ENCODE measurements around the gene USP24.

Gene USP24, protein sequence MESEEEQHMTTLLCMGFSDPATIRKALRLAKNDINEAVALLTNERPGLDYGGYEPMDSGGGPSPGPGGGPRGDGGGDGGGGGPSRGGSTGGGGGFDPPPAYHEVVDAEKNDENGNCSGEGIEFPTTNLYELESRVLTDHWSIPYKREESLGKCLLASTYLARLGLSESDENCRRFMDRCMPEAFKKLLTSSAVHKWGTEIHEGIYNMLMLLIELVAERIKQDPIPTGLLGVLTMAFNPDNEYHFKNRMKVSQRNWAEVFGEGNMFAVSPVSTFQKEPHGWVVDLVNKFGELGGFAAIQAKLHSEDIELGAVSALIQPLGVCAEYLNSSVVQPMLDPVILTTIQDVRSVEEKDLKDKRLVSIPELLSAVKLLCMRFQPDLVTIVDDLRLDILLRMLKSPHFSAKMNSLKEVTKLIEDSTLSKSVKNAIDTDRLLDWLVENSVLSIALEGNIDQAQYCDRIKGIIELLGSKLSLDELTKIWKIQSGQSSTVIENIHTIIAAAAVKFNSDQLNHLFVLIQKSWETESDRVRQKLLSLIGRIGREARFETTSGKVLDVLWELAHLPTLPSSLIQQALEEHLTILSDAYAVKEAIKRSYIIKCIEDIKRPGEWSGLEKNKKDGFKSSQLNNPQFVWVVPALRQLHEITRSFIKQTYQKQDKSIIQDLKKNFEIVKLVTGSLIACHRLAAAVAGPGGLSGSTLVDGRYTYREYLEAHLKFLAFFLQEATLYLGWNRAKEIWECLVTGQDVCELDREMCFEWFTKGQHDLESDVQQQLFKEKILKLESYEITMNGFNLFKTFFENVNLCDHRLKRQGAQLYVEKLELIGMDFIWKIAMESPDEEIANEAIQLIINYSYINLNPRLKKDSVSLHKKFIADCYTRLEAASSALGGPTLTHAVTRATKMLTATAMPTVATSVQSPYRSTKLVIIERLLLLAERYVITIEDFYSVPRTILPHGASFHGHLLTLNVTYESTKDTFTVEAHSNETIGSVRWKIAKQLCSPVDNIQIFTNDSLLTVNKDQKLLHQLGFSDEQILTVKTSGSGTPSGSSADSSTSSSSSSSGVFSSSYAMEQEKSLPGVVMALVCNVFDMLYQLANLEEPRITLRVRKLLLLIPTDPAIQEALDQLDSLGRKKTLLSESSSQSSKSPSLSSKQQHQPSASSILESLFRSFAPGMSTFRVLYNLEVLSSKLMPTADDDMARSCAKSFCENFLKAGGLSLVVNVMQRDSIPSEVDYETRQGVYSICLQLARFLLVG (N-terminal part only)

DNA sequence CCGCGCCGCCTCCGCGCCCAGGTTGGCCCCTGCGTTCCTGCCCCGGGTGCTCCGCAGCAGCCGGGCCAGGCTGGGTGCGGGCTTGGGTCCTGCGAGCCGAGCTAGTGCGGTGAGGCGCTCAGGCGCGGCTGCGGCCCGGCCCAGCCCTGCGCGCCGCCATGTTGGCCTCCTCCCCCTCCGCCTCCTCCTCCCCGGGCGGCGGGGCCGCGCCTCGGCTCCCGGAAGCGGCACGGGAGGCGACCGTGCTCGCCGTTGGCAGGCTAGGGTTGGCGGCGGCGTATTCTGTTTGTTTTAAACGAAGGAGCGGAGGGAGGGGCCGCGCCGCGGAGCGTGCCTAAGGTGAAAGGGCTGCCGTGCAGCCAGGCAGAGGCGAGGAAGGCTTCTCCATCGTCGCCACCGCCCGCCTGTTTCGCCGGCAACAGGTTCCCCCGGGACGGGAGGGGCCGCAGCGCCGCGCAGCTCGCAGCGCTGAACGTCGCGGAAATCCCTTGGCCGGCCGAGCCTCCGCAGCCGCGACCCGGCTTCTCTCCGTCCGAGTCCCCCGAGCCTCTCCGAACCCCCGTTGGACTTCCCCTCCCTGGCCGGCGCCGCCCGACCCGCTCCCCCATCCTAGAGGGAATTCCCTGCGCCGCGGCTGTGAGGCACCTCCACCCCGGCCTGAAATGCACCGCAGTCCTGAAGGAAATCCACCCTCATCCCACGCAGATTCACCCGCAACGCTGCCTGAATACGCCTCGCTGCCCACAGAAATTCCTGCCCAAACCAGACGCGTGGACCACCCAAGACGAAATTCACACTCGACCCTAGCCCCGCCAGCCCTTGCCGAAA lies at the start of gene USP24:
TSS of gene USP24 (minus strand) at position 171 of the 828 bp plus-strand sequence. CDS start 251 bp downstream, outside the sequence.
- peak; percentile 48 for DNase-seq

DNA sequence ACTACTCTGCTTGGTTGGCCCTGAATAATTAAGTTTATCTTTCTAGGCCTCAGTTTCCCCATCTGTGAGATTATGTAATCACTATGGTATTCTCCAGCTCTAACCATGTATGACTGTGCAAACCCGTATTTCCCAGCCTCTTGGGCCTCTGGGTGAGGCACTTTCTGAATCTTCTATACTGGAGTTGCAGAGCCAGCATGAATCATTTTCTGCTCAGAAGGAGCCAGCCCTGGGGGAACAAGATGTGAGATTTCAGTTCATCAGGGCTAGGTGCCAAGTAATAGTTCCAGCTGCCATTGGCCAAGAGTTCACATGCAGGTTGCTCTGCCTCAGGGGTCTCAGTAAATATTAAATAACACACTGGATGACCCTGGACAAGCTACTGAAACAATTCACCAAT lies 47.7 kb upstream of the USP24 start:
- no peak for DNase-seq

DNA sequence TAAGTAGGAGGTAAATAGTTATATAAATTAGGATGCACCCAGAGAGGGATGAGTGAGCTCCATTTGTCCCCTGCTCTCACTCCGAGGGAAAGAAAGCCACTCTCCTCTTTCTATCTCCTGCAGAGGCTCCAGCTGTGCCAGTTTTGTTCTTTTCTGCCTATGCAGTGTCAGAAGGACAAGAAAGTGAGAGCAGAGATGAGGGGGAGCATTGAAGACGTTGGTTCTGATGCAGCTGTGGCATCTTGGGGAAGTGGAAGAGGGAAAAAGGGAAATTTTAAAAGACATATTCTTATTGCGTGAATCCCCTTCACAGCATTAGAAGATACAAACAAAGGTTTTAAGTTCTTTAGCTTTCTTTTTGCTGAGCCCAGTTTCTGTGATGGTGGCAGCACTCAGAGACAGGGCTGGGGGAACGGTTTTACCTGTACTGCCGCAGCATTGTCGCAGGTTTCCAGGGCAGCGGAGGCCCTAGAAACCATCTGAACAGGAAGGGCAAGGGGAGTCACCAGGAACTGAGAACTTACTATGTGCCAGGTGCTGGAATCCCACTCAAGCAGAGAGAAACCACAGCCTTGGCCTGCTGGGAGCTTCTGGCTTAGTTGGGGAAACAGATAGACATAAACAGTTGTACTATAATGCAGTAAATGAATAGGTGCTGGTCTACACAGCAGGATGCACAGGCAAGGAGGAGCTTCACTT lies 44.9 kb upstream of the USP24 start:
- DNase-seq = no peak

DNA sequence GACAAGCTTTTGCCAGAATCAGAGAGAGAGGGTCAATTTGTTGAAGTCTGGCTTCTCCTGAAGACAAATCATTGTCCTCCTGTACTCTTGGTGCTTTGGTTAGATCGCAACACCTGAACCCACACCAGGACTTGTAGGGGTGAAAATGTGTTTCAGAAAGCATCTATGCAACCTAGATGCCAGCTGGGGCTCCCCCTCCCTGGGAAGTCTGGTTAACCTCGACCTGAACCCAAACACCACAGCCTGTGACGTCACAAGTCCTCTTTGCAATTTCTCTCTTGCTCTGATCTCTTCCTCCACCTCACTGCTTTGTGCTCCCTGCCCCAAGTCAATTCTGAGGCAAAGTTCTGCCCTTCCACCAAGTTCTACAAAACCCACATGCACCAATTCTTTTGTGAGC lies 42.8 kb upstream of the USP24 start:
- DNase-seq = peak; percentile 14

DNA sequence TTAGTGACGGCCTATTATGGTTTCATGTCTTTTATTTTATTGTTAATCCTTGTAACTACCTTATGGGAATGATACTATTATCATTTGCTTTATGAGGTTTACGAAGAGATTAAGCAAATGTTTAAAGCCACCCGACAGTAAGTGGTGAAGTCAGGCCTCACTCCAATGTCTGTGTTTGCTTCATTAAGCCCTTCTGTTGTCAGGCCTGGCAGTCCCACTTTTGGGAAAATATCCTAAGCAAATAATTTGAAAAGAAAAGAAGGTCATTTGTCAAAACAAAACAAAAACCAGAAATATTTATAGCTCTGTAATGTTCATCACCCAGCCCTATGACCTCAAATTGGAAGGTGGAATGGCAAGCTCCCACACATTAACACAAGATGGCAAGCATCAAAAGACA lies 40.7 kb upstream of the USP24 start:
- no peak for DNase-seq

DNA sequence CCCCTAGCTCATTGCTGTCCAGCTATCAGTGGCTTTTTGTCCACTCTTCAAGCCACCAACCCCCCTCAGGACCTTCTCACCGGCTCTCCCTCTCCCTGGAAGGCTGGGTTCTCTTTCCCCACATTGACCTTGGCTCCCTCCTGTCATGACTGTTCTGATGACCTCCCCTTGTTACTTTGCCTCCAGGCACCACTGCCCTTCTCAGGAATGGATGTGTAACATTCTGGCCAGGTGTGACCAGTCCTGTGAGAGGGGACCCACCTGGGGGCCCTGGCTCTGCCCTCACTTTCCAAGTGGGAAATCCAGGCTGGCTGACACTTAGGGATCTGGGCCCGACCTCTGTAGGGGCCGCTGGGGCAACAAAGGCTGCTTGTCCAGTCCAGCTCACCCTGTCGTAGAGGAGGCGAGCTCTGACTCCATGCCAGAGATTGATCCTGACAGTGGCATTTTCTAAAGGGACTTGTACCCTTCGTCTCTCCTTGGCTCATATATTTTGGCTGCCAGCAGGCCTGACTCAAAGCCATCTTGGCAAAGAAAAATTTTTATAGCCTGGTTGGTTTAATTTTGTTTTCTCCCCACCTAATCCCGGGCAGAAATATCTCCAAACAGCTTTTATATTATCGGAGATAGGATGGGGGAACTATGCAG lies 37.9 kb upstream of the USP24 start:
- DNase-seq = no peak

DNA sequence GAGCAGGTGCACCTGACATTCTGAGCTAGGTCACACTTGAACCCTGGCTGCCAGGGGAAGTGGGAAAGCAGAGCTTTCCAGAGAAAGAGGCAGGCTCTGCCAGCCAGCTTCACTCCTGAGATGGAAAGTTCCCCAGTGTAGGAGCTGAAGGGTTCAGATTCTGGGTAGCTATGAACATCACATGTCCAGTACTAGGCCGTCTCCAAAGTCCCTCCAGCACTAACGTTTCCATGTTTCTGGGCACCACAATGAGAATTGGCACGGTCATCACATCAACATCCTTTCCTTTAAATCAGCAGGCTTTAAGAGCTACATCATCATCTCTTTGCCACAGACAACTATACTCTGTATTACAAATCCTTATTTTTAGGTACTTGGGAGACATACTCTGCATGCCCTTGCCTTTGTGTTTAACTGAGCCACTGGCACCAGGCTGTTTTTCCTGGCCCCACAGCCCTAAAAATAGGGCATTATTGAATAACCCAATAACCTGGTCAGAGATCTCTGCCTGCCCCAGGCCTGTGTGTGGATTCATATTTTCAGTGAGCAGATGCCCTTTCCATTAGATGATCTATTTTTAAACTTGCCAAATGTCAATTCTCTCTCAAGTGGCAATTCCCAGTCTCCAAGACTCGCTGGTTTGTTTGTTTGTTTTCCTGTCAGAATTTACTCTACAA lies 35.4 kb upstream of the USP24 start:
- no peak for DNase-seq

DNA sequence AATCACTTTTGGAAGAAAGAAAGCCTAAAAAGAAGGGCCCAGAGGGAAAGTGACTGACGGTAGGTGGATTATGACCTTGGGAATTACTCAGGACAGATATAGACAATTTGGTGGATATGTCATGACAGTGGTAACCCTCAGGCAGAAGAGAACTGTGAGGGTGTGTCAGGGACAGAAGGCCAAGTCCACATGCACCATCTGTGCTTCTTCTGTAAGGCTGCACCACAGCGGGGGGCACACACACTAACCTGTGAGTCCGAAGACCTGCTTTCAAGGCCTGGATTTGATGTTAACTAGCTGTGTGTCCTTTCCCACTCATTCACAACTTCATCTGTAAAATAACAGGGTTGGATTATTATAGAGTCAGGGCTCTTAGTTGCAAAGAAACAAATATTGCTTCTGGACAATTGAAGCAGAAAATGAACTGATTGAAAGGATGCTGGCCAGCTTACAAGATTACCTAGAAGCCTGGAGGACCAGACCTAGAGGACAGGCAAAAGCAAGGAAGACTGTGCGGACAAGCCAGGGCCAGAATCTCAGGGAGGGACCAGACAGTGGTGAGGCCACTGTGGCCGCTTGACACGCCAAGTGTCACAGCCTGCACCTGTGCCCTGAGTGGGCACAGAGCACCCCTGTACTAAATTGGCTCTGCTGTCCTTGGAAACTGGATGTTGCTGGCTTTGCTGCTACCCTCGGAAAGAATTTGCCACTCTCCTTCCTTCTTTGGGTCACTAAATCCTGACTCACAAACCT lies 34.7 kb upstream of the USP24 start:
- no peak for DNase-seq

DNA sequence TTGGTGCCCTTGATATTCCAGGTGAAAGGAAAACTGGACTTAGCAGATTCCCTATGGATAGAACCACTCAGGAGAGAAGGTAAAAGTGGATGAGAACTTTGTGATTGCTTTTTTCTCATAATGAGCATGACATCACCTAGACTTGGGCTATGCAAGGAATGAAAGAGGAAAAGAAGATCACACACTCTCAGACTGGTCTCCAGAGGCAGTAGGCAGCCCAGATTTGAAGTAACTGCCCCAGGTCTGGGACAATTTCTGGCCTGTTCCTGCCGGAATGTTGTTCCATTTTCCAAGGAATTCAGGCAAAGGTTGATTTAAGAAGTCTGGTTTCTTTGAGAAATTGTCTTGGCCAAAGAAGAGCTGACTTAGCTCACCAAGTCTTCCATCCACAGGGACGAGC lies 31.7 kb upstream of the USP24 start:
- DNase-seq = no peak

DNA sequence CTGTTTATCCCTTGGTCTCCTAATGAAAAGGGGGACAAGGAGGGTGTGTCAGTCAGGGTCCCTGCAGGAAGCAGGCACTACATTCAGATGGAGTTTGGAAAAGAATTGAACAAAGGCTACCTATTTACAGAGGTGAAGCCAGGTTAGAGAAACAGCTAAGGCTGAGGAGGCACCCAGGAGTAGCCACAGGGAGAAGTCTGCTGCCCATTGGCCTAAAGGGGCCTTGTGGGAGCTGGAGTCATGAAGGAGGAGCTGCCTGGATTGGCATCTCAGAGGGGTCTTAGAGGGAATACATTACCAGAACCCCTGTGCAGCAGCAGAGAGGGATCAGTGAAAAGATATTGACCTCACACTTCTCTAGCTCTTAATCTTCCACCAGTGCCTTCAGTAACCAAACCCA lies 31.2 kb upstream of the USP24 start:
- no peak for DNase-seq

DNA sequence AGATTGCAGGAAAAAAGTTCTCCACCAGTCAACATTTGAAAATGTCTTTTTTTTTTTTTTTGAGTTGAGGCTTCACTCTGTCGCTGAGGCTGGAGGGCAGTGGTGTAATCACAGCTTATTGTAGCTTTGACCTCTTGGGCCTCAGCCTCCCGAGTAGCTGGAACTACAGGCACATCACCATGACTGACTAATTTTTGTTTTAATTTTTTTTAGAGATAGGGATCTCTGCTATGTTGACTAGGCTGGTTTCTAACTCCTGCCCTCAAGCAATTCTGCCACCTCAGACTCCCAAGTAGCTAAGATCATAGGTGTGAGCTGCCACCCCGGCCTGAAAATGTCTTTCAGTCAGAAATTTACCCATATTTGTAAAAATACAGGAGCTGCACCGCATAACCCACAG lies 30.6 kb upstream of the USP24 start:
- no peak for DNase-seq

DNA sequence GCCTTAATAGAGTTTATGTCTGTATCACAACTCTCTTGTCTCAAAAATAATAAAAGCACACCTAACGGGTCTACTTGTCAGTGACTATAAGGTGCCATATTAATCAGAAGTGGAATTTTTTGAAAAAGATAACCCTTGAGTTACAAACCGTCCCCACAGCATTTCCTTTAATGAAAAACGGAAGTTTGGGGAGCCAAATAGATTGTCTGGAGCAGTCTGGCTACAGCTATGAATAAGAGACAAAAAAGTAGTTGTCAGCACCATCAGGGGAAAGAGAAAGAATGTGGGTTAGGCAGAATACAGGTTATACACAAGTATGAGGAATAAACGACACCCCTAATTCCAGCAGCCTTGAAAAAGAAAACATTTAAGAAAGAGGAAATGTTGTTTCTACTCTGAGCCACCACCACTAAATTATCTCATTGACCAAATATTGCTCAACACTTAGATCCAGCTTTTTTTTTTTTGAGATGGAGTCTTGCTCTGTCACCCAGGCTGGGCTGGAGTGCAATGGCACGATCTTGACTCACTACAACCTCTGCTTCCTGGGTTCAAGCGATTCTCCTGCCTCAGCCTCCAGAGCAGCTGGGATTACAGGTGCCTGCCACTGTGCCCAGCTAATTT lies 29.4 kb upstream of the USP24 start:
- no peak for DNase-seq

DNA sequence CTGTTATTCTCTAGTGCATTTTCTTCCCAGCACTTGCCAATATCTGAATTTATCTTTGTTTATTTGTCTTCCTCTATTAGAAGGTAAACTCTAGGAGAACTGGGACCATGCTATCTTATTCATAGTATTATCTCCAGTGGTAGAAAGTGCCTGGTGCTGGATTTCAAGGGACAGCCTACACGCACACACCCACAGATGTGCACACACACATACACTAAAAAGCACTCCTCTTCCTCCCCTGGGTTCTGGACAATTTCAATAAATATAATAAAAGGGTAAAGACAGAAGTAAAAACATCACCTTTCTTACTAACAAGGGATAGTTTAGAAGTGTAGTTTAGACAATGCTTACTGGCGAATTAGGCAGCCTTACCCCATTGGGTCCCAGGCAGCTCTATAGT lies 28.5 kb upstream of the USP24 start:
- DNase-seq = no peak

DNA sequence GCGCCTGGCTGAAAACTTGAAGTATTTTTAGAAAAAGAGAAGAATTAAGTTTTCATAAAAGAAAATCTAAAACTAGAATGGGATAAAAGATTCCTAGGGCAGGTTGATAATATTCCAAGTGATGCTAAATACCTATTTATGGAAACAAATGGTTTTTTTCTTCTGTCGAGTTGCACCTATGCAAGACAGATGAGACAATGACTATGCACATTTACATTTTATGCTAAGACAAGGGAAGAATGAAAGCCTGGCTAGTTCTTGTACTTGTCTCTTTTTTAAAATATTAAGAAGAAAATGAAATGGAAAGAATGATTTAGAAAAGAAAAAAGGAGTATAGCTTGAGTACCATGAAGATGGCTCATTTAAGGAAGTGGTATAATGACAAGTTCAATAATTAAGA lies 24.4 kb upstream of the USP24 start:
- no peak for DNase-seq

DNA sequence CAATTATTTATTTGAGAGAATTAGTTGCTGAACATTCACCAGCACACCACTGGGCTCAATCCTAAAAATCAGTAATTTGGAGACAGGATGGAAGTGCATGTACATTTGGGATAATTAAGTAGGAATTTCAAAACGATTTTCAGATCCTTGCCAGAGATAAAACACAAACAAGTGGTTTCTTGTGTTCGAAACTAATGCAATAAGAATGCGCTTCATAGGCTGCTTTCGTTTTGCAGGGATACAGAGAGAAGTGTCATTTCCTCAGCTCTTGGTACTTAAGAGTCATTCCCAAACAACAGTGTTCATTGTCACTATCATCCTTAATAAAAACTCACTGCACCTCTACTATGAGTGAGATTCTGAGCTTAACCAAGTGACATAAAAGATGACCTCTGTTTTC lies 20.6 kb upstream of the USP24 start:
- DNase-seq = no peak

DNA sequence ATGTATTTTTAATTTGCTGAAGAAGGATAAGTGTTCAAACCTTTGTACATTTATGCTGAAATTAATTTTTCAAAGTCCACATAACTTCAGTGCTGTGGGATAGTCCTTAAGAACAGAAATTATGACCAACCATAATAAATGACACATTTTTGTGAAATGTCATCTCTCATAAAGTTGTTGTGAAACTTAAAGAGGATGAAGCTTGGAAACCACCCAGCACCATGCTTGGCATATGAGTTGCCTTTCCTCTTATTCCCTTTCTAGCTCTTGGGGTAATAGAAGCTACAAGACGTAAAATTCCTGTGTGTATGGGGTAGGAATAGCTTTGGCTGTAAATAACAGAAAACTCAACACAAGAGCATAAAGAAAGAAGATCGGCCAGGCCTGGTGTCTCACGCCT lies 18.9 kb upstream of the USP24 start:
- no peak for DNase-seq

DNA sequence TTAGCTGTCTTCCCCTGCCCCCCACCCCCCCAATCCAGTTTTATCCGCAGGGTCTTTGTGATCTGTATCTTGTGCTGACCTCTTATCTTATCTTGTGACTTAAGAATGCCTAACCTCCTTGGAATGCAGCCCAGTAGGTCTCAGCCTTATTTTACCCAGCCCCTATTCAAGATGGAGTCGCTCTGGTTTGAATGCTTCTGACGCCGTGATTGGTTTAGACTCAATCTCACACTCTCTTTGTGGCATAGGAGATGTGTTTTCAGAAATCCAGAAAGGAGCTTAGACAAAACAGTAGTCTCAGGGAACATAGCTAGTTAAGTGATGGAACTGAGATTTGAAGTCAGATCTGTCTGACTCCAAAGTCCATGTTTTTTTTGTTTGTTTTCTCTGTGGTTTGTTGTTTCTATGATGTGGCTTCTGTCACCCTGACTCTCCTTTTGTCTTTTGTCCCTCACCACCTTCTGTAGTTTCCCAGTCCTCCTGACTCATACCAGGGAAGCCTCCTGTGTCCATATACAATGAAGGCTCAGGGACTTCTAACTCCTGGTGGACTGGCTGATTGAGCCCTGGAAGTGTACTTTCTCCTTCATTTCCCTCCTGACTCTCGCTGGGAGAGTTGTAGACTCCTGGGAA lies 18.1 kb upstream of the USP24 start:
- no peak for DNase-seq

DNA sequence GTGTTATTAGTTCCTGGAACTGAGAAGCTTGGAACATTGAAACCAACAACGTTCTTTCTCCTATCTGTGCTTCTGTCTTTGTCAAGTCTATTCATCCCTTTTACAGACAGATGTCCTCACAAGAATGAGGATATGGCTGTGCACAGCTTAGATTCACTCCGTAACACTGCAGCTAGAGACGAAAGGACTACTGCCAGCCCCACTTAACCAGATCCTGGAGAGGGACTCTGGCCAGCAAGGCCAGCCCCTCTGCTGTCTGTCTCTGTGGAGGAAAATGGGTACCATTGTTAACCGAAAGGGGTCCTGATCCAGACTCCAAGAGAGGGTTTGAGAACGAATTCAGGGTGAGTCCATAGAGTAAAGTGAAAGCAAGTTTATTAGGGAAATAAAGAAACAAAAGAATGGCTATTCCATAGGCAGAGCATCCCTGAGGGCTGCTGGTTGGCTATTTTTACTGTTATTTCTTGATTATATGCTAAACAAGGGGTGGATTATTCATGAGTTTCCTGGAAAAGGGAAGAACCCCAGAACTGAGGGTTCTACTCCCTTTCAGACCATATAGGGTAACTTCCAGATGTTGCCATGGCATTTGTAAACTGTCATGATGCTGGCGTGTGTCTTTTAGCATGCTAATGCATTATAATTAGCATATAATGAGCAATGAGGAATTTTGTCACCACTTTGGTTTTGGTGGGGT lies 17.4 kb upstream of the USP24 start:
- no peak for DNase-seq

Measured in KG1 (cell line).